ENCODE results near the gene GCN1. TPM values are rescaled to one million over a fixed set of nuclear protein-coding genes. Genes with fewer than 3 reads are reported as not detected.

GCN1 gene
- total and polyA plus RNA-seq, 4 donors: 6.4 to 89.8 (median 48.6) TPM

DNA sequence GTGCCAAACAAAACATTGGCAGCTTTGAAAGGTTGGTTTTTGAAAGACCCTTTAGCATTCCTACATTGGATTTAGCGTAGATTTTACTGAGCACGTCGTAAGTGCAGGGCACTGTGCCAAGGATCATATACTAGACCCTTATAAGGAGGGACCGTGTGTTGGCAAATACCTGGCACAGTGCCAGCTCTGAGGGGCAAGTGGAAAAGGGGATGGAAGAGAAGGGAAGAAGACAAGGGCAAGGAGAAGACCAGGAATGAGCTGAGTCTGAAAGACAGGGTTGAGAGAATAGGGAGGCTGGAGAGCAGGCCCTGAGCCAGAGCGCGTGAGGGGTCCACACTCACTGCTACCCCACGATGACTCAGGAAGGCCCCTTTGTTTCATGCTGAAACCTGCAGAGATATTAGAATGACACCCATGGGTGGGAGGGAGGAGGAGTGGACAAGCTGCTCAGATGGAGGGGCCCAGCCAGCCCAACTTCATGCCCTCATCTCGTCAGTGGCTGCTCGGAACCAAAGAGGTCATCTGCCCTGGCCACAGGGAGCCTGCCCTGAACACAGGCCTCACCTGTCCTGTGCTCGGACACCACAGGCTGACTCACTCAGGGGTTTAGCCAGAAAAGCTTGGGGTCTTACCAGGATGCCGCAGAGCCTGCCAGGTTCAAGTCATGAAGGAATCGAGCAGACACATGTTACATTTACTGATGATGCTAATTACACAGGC lies 103.0 kb downstream of the GCN1 start:
- Histone ChIP-seq H3K27ac (ENCODE audit: low read depth in 1 of 2, low read length in 2 of 2) (no peak overlapping the region), H3K9me3 (ENCODE audit: control insufficient read depth, low read length) (no peaks in the 10 kb centered on the region), H3K36me3 (ENCODE audit: control insufficient read depth in 1 of 2, insufficient read depth in 2 of 2, low read length in 1 of 2) (no peaks in the 10 kb centered on the region), H3K4me3 (ENCODE audit: low read length in 2 of 2) (no peak overlapping the region), H3K27me3 (ENCODE audit: control insufficient read depth in 1 of 2, insufficient read depth in 2 of 2, low read length in 1 of 2) (no peaks in the 10 kb centered on the region), H3K4me1 (ENCODE audit: control insufficient read depth in 1 of 2, insufficient read depth in 2 of 2, low read length in 2 of 2) (no peaks in the 10 kb centered on the region)
- peak in 1 of 2 donors; percentile 77 for DNase-seq
- no peak for ATAC-seq (ENCODE audit: low FRiP score)
- 68% methylated on average over 12 of the region's 12 CpGs for WGBS, 2 donors
- intact Hi-C loops (cut with DNase I): no loop called here

DNA sequence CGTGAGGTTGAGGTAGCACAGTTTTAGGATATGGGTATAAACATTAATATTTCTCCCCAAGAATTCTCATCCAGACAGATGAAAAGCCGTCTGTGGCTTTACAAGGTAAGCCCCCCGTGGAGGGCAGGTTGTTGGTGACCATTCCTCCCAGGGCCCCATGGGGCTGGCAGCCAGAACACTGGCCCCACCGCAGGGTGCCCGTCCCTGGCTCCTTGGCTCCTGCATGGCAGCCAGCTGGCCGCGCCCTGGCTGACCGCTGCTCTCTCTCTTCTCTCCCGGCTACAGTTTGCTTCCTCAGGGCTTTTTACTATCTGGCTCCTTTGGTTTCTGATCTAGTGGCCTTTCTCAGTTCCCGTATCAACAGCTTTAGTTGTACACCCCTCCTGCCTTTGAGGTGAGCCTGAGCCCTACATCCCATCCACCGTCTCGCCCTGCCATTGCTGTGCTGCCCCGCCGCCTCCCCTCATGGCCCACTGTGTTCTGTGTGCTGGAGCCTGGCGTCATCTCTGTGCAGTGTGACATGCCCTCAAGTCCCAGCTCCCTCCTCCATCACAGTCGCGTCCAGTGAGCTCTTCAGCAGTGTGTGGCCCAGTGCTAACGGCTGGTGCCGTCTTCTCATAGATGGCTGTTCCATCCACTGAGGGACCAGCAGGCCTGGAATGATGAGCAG lies 103.8 kb downstream of the GCN1 start:
- H3K36me3 ChIP-seq (ENCODE audit: control insufficient read depth in 1 of 2, insufficient read depth in 2 of 2, low read length in 1 of 2): no peaks in the 10 kb centered on the region
- H3K4me3 ChIP-seq (ENCODE audit: low read length in 2 of 2): no peak overlapping the region
- DNase-seq (peak; percentile 40 to 69), ATAC-seq (ENCODE audit: low FRiP score) (no peak)
- H3K27me3 ChIP-seq (ENCODE audit: control insufficient read depth in 1 of 2, insufficient read depth in 2 of 2, low read length in 1 of 2): no peaks in the 10 kb centered on the region
- 83% methylated on average over 19 of the region's 19 CpGs for WGBS, 2 donors
- intact Hi-C loops (cut with DNase I): no loop called here
- no peaks in the 10 kb centered on the region for H3K9me3 ChIP-seq (ENCODE audit: control insufficient read depth, low read length)
- H3K27ac ChIP-seq (ENCODE audit: low read depth in 1 of 2, low read length in 2 of 2): no peak overlapping the region
- no peaks in the 10 kb centered on the region for H3K4me1 ChIP-seq (ENCODE audit: control insufficient read depth in 1 of 2, insufficient read depth in 2 of 2, low read length in 2 of 2)

- Histone ChIP-seq H3K36me3 (ENCODE audit: control insufficient read depth in 1 of 2, insufficient read depth in 2 of 2, low read length in 1 of 2) (no peaks in the 10 kb centered on the region), H3K4me1 (ENCODE audit: control insufficient read depth in 1 of 2, insufficient read depth in 2 of 2, low read length in 2 of 2) (no peaks in the 10 kb centered on the region), H3K27me3 (ENCODE audit: control insufficient read depth in 1 of 2, insufficient read depth in 2 of 2, low read length in 1 of 2) (no peaks in the 10 kb centered on the region), H3K27ac (ENCODE audit: low read depth in 1 of 2, low read length in 2 of 2) (no peak overlapping the region), H3K4me3 (ENCODE audit: low read length in 2 of 2) (no peak overlapping the region), H3K9me3 (ENCODE audit: control insufficient read depth, low read length) (no peaks in the 10 kb centered on the region)
- peak in 1 of 2 donors; percentile 47 for DNase-seq
- ATAC-seq (ENCODE audit: low FRiP score): no peak
- WGBS, 2 donors: 85 to 89% methylated on average over 3 of the region's 3 CpGs
- intact Hi-C loops (cut with DNase I): no loop called here
Observed at GRCh38 chr12:120090206-120090605, 104.3 kb downstream of the GCN1 start.

- ATAC-seq (ENCODE audit: low FRiP score): no peak
- 77 to 83% methylated on average over 2 of the region's 2 CpGs for WGBS, 2 donors
- intact Hi-C loops (cut with DNase I): no loop called here
Observed at GRCh38 chr12:120089796-120090195, 104.7 kb downstream of the GCN1 start.

DNA sequence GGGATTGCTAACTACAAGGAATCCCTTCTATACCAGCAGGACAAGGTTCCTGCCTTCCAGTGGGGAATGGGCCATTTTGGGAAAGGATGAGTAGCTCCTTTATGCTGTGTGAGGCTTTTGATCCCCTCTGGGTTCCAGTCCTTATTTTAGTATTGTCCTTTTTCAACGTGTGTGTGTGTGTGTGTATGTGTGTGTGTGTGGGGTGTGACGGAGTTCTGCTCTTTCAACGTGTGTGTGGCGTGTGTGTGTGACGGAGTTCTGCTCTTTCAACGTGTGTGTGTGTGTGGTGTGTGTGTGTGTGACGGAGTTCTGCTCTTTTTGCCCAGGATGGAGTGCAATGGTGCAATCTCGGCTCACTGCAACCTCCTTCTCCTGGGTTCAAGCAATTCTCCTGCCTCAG lies 105.4 kb downstream of the GCN1 start:
- Histone ChIP-seq H3K27me3 (ENCODE audit: control insufficient read depth in 1 of 2, insufficient read depth in 2 of 2, low read length in 1 of 2) (no peaks in the 10 kb centered on the region), H3K9me3 (ENCODE audit: control insufficient read depth, low read length) (no peaks in the 10 kb centered on the region), H3K36me3 (ENCODE audit: control insufficient read depth in 1 of 2, insufficient read depth in 2 of 2, low read length in 1 of 2) (no peaks in the 10 kb centered on the region), H3K4me3 (ENCODE audit: low read length in 2 of 2) (no peak overlapping the region), H3K4me1 (ENCODE audit: control insufficient read depth in 1 of 2, insufficient read depth in 2 of 2, low read length in 2 of 2) (no peaks in the 10 kb centered on the region), H3K27ac (ENCODE audit: low read depth in 1 of 2, low read length in 2 of 2) (no peak overlapping the region)
- WGBS, 2 donors: 23 to 24% methylated on average over 8 of the region's 8 CpGs
- ATAC-seq (ENCODE audit: low FRiP score) (no peak), DNase-seq (peak in 1 of 2 donors; percentile 39)
- intact Hi-C loops (cut with DNase I): no loop called here

More at GRCh38 chr12:120089796-120090195, 104.7 kb downstream of the GCN1 start:
- no peak for DNase-seq
- Histone ChIP-seq H3K4me1 (ENCODE audit: control insufficient read depth in 1 of 2, insufficient read depth in 2 of 2, low read length in 2 of 2) (no peaks in the 10 kb centered on the region), H3K4me3 (ENCODE audit: low read length in 2 of 2) (no peak overlapping the region), H3K9me3 (ENCODE audit: control insufficient read depth, low read length) (no peaks in the 10 kb centered on the region), H3K36me3 (ENCODE audit: control insufficient read depth in 1 of 2, insufficient read depth in 2 of 2, low read length in 1 of 2) (no peaks in the 10 kb centered on the region), H3K27me3 (ENCODE audit: control insufficient read depth in 1 of 2, insufficient read depth in 2 of 2, low read length in 1 of 2) (no peaks in the 10 kb centered on the region), H3K27ac (ENCODE audit: low read depth in 1 of 2, low read length in 2 of 2) (no peak overlapping the region)

DNA sequence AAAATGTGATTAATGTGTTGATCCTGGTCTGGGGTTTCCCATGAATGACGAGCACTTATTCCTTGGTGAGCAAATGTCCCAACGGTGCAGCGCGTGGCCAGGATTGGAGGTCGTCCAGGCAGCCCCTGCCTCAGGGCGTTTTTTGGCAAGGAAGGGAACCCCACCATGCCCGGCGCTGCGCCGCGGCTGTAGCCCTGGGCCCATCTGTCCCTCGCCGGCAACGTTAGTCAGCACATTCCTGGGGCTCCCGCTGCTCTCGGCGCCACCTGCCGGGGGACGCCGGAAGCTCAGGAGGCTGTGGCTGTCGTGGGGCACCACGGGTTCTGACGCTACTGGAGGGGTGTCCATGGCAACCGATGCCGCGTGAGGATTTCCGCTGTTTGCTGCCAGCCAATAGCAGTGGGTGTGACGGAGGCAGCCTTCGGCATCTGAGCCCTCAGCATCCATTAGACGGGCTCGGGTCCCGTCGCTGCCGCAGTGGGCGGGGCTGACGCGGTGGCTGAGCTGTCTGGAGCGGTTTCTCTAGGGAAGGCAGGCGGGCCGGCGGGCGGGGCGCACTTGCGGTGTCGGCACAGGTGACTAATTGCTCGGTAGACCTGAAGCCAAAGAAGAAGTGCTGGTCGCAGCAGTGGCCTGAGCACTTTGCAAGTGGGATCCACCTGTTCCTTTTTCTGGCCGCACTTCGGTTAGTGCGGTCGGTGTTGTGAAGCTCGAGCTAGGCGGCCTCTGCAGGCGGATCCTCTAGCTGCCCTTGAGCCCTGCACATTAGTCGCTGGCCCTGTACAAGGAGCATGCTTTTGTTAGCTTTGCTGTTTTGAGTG lies 107.5 kb downstream of the GCN1 start:
- H3K36me3 ChIP-seq (ENCODE audit: control insufficient read depth in 1 of 2, insufficient read depth in 2 of 2, low read length in 1 of 2): no peaks in the 10 kb centered on the region
- intact Hi-C loops (cut with DNase I): no loop called here
- DNase-seq (peak; percentile 99), ATAC-seq (ENCODE audit: low FRiP score) (peak; percentile 98)
- no peaks in the 10 kb centered on the region for H3K27me3 ChIP-seq (ENCODE audit: control insufficient read depth in 1 of 2, insufficient read depth in 2 of 2, low read length in 1 of 2)
- H3K4me1 ChIP-seq (ENCODE audit: control insufficient read depth in 1 of 2, insufficient read depth in 2 of 2, low read length in 2 of 2): no peaks in the 10 kb centered on the region
- 1% methylated on average over 55 of the region's 55 CpGs for WGBS, 2 donors
- peak overlapping the region in 1 of 2 donors; percentile 65 for H3K27ac ChIP-seq (ENCODE audit: low read depth in 1 of 2, low read length in 2 of 2)
- H3K4me3 ChIP-seq (ENCODE audit: low read length in 2 of 2): peak overlapping the region; percentile 17 to 54
- H3K9me3 ChIP-seq (ENCODE audit: control insufficient read depth, low read length): no peaks in the 10 kb centered on the region

DNA sequence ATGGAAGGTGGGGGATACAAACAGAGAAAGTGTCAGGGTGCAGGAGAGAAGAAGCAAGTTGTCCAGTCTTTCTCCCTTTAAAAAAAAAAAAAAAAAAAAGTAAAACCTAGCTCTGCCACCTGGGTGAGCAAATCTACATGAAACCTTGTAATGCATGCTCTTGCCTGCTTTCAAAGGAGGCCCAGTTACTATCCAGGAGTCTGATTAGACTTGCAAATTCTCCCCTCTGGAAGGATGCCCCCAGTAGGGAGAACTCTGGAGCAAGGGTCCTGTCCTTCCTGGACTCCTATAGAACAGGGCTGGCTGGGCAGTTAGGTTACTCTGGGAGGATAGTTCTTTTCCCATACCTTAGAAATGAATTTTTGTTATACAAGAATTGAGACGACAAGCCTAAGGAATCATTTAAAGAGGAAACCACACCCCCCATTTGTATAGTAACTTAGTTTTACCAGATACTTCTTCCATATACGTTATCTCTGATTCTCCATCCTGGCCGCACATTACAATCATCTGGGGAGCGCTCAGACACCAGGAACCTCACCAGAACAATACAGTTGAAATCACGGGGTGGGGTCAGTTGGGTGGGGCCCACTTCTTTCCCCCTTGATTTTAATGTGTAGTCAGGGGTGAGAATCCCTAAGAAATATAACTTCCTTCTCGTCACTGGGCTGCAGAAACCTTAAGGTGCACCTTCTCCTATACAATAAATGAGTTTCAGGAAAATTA lies 108.4 kb downstream of the GCN1 start:
- ATAC-seq (ENCODE audit: low FRiP score) (no peak), DNase-seq (peak in 1 of 2 donors; percentile 5)
- Histone ChIP-seq H3K27ac (ENCODE audit: low read depth in 1 of 2, low read length in 2 of 2) (no peak overlapping the region), H3K27me3 (ENCODE audit: control insufficient read depth in 1 of 2, insufficient read depth in 2 of 2, low read length in 1 of 2) (no peaks in the 10 kb centered on the region), H3K4me1 (ENCODE audit: control insufficient read depth in 1 of 2, insufficient read depth in 2 of 2, low read length in 2 of 2) (no peaks in the 10 kb centered on the region), H3K4me3 (ENCODE audit: low read length in 2 of 2) (no peak overlapping the region), H3K9me3 (ENCODE audit: control insufficient read depth, low read length) (no peaks in the 10 kb centered on the region), H3K36me3 (ENCODE audit: control insufficient read depth in 1 of 2, insufficient read depth in 2 of 2, low read length in 1 of 2) (no peaks in the 10 kb centered on the region)
- WGBS, 2 donors: 49 to 54% methylated on average over 6 of the region's 6 CpGs
- intact Hi-C loops (cut with DNase I): no loop called here

DNA sequence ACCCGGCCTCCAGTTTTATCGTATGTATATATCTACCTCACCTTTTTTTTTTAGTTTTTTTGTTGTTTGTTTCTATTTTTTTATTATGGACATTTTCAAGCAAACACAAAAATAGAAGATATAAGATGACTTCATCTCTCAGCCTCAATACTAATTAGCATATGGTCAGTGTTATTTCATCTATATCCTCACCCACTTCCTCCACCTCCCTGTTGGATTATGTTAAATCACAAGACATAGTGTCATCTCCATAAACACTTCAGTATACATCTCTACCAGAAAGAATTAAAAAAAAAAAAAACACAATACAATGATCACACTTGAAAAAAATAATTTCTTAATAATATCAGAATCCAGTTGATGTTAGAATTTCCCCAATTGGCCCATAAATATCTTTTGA lies 112.9 kb downstream of the GCN1 start:
- no peaks in the 10 kb centered on the region for H3K4me1 ChIP-seq (ENCODE audit: control insufficient read depth in 1 of 2, insufficient read depth in 2 of 2, low read length in 2 of 2)
- no peaks in the 10 kb centered on the region for H3K36me3 ChIP-seq (ENCODE audit: control insufficient read depth in 1 of 2, insufficient read depth in 2 of 2, low read length in 1 of 2)
- no peaks in the 10 kb centered on the region for H3K27me3 ChIP-seq (ENCODE audit: control insufficient read depth in 1 of 2, insufficient read depth in 2 of 2, low read length in 1 of 2)
- H3K27ac ChIP-seq (ENCODE audit: low read depth in 1 of 2, low read length in 2 of 2): no peak overlapping the region
- WGBS, 2 donors: 95 to 98% methylated on average over 2 of the region's 2 CpGs
- DNase-seq (no peak), ATAC-seq (ENCODE audit: low FRiP score) (no peak)
- H3K4me3 ChIP-seq (ENCODE audit: low read length in 2 of 2): no peak overlapping the region
- intact Hi-C loops (cut with DNase I): no loop called here
- no peaks in the 10 kb centered on the region for H3K9me3 ChIP-seq (ENCODE audit: control insufficient read depth, low read length)
